Neural cell (in vitro differentiated cells): Measurements from ENCODE around the gene PEAK1. TPM values are rescaled to one million over a fixed set of nuclear protein-coding genes. Genes with fewer than 3 reads are reported as not detected.

Experiments used
- H2AFZ ChIP-seq: fragments of 200-600, 300-800 bp; sonication (generic), shearing (Covaris generic); 2 replicates; pipeline ENCODE4 v1.6.0; 2014; ENCODE audit warnings: low read depth, mild to moderate bottlenecking, antibody characterized with exemption, low read length, moderate library complexity
- H3F3A ChIP-seq: fragments of 200-600 bp; shearing (Covaris generic); 2 replicates; pipeline ENCODE4 v1.6.1; 2016; ENCODE audit warnings: mild to moderate bottlenecking, moderate library complexity, mixed read lengths, antibody characterized with exemption, low read length; ENCODE audit not compliant: insufficient read depth, poor library complexity, severe bottlenecking
- H3K27ac ChIP-seq: fragments of 200-600, 300-800 bp; sonication (generic), shearing (Covaris generic); 2 replicates; pipeline ENCODE4 v1.5.1; 2014; ENCODE audit warnings: mild to moderate bottlenecking, low read length, moderate library complexity
- H3K27me3 ChIP-seq: fragments of 300-800, 200-600 bp; sonication (generic), shearing (Covaris generic); 2 replicates; pipeline ENCODE4 v1.6.0; 2014; ENCODE audit warnings: mild to moderate bottlenecking, low read depth, low read length, moderate library complexity; ENCODE audit not compliant: insufficient read depth
- H3K36me3 ChIP-seq: fragments of 300-800, 200-600 bp; sonication (generic), shearing (Covaris generic); 2 replicates; pipeline ENCODE4 v1.5.1; 2014; ENCODE audit warnings: mild to moderate bottlenecking, antibody characterized with exemption, low read length, moderate library complexity; ENCODE audit not compliant: insufficient read depth
- H3K4me2 ChIP-seq: fragments of 300-800, 200-600 bp; sonication (generic), shearing (Covaris generic); 2 replicates; pipeline ENCODE4 v1.6.0; 2014; ENCODE audit warnings: mild to moderate bottlenecking, low read length
- H3K4me3 ChIP-seq: fragments of 300-800, 200-600 bp; sonication (generic), shearing (Covaris generic); 2 replicates; pipeline ENCODE4 v1.5.1; 2014; ENCODE audit warnings: mild to moderate bottlenecking, low read length, moderate library complexity
- H3K79me2 ChIP-seq: fragments of 200-600 bp; shearing (Covaris generic); replicated peaks from 2 replicates; pipeline ENCODE4 v1.6.0; 2014; ENCODE audit warnings: mild to moderate bottlenecking, low read length, moderate library complexity; ENCODE audit not compliant: insufficient read depth
- H3K9ac ChIP-seq: fragments of 300-800, 200-600 bp; sonication (generic), shearing (Covaris generic); 2 replicates; pipeline ENCODE4 v1.6.1; 2016; ENCODE audit warnings: mild to moderate bottlenecking, low read length, mixed read lengths
- H3K9me2 ChIP-seq: fragments of 200-600 bp; shearing (Covaris generic); 2 replicates; pipeline ENCODE4 v1.6.1; 2016; ENCODE audit warnings: mild to moderate bottlenecking, low read length, mixed read lengths; ENCODE audit not compliant: insufficient read depth
- H3K9me3 ChIP-seq: fragments of 200-600, 300-800 bp; sonication (generic), shearing (Covaris generic); 2 replicates; pipeline ENCODE4 v1.6.1; 2016; ENCODE audit warnings: mild to moderate bottlenecking, mixed run types, low read length, moderate library complexity, mixed read lengths
- H4K20me1 ChIP-seq: fragments of 200-600 bp; shearing (Covaris generic); 2 replicates; pipeline ENCODE4 v1.6.1; 2016; ENCODE audit warnings: mild to moderate bottlenecking, mixed run types; ENCODE audit not compliant: insufficient read depth
- CTCF ChIP-seq: fragments of 450-650 bp; IDR thresholded peaks from 2 replicates; pipeline ENCODE4 v1.5.1; 2014; ENCODE audit warnings: antibody characterized with exemption, mild to moderate bottlenecking, moderate library complexity; ENCODE audit not compliant: poor library complexity, severe bottlenecking
- EP300 ChIP-seq: fragments of 450-650 bp; conservative IDR thresholded peaks from 2 replicates; pipeline ENCODE4 v1.6.1; 2014; ENCODE audit warnings: antibody characterized with exemption, mild to moderate bottlenecking, moderate library complexity; ENCODE audit not compliant: poor library complexity, severe bottlenecking
- EZH2 ChIP-seq: fragments of 200-600, 300-800 bp; shearing (Covaris generic), sonication (generic); IDR thresholded peaks from 2 replicates; pipeline ENCODE4 v1.6.1; 2014; ENCODE audit warnings: antibody characterized with exemption, low read length, borderline replicate concordance, mild to moderate bottlenecking; ENCODE audit not compliant: insufficient read depth, poor library complexity, severe bottlenecking
- MXI1 ChIP-seq: fragments of 450-650 bp; conservative IDR thresholded peaks from 2 replicates; pipeline ENCODE4 v1.6.1; 2014; ENCODE audit warnings: antibody characterized with exemption, mild to moderate bottlenecking; ENCODE audit not compliant: poor library complexity, severe bottlenecking
- POLR2AphosphoS5 ChIP-seq: IDR thresholded peaks from 2 replicates; pipeline ENCODE4 v1.6.1; 2012
- RAD21 ChIP-seq: fragments of 450-650 bp; conservative IDR thresholded peaks from 2 replicates; pipeline ENCODE4 v1.6.1; 2014; ENCODE audit warnings: antibody characterized with exemption, mild to moderate bottlenecking, moderate library complexity
- SMC3 ChIP-seq: fragments of 450-650 bp; conservative IDR thresholded peaks from 2 replicates; pipeline ENCODE4 v1.6.1; 2014; ENCODE audit warnings: antibody characterized with exemption, mild to moderate bottlenecking, moderate library complexity; ENCODE audit not compliant: poor library complexity
- TAF1 ChIP-seq: IDR thresholded peaks from 2 replicates; pipeline ENCODE4 v1.6.1; 2012; ENCODE audit warnings: low read depth
- polyA plus RNA-seq: library from polyadenylated mRNA; depleted of rRNA; stranded (reverse); fragments of >200 nt; gene quantifications from 2 replicates; pipeline ENCODE4 v1.2.3, GENCODE V29; 2014
- TF ChIP-seq, protein P1 (sequence below): IDR thresholded peaks from 2 replicates; pipeline ENCODE4 v1.6.1; 2012; ENCODE audit warnings: borderline replicate concordance

PEAK1 gene
- polyA plus RNA-seq, 1 donor from 2014 or later, result 5.8 TPM

DNA sequence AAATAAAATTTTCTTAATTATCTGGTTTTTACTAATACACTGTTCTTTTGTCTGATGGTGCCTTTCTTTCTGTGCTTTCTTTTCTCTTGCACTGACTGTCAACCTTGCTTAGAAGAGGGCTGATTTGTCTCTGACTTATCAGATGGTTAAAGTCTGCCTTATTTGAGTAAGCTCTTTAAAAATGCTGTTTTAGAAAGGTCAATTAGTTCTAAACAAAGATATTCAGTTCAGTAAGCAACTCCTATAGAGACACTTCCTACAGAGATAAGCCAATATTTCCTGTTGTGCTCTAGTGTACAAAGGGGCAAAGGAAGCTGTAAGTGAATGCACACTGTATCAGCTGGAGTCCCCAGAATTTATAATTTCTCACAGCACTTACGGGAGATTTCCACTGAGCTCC is 195.6 kb downstream of the PEAK1 start:
- no peaks in the 10 kb centered on the region for H3K79me2 ChIP-seq
- no peaks in the 10 kb centered on the region for H3K9me3 ChIP-seq
- no peak overlapping the region for H3K4me2 ChIP-seq
- H2AFZ ChIP-seq, result no peak overlapping the region
- H3K27me3 ChIP-seq, result no peaks in the 10 kb centered on the region
- H3F3A ChIP-seq, result no peaks in the 10 kb centered on the region
- no peaks in the 10 kb centered on the region for H3K9me2 ChIP-seq
- no peaks in the 10 kb centered on the region for H4K20me1 ChIP-seq
- H3K27ac ChIP-seq, result no peak overlapping the region
- no peak overlapping the region for H3K9ac ChIP-seq
- no peak overlapping the region for H3K4me3 ChIP-seq
- TF ChIP-seq EZH2 (no peak), MXI1 (no peak), SMC3 (no peak), CTCF (no peak), POLR2AphosphoS5 (no peak), EP300 (no peak), TAF1 (no peak), RAD21 (no peak)
- TF ChIP-seq, protein P1, sequence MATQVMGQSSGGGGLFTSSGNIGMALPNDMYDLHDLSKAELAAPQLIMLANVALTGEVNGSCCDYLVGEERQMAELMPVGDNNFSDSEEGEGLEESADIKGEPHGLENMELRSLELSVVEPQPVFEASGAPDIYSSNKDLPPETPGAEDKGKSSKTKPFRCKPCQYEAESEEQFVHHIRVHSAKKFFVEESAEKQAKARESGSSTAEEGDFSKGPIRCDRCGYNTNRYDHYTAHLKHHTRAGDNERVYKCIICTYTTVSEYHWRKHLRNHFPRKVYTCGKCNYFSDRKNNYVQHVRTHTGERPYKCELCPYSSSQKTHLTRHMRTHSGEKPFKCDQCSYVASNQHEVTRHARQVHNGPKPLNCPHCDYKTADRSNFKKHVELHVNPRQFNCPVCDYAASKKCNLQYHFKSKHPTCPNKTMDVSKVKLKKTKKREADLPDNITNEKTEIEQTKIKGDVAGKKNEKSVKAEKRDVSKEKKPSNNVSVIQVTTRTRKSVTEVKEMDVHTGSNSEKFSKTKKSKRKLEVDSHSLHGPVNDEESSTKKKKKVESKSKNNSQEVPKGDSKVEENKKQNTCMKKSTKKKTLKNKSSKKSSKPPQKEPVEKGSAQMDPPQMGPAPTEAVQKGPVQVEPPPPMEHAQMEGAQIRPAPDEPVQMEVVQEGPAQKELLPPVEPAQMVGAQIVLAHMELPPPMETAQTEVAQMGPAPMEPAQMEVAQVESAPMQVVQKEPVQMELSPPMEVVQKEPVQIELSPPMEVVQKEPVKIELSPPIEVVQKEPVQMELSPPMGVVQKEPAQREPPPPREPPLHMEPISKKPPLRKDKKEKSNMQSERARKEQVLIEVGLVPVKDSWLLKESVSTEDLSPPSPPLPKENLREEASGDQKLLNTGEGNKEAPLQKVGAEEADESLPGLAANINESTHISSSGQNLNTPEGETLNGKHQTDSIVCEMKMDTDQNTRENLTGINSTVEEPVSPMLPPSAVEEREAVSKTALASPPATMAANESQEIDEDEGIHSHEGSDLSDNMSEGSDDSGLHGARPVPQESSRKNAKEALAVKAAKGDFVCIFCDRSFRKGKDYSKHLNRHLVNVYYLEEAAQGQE, result no peak
- no peaks in the 10 kb centered on the region for H3K36me3 ChIP-seq

- no peaks in the 10 kb centered on the region for H3F3A ChIP-seq
- H3K9me2 ChIP-seq, result no peaks in the 10 kb centered on the region
- H3K27ac ChIP-seq, result no peak overlapping the region
- no peaks in the 10 kb centered on the region for H4K20me1 ChIP-seq
- TF ChIP-seq POLR2AphosphoS5 (no peak), TAF1 (no peak), EP300 (no peak)
- TF ChIP-seq, protein P1, result no peak
- H3K4me2 ChIP-seq, result no peak overlapping the region
- no peak overlapping the region for H3K9ac ChIP-seq
- H2AFZ ChIP-seq, result no peak overlapping the region
- no peak overlapping the region for H3K4me3 ChIP-seq
- H3K9me3 ChIP-seq, result no peaks in the 10 kb centered on the region
- H3K27me3 ChIP-seq, result no peaks in the 10 kb centered on the region
- no peaks in the 10 kb centered on the region for H3K79me2 ChIP-seq
- no peaks in the 10 kb centered on the region for H3K36me3 ChIP-seq
Measured at GRCh38 chr15:77221708-77222107, 198.2 kb downstream of the PEAK1 start.
